ENCODE results near the gene RAPGEF5. TPM values are rescaled to one million over a fixed set of nuclear protein-coding genes. Genes with fewer than 3 reads are reported as not detected.

The RAPGEF5 gene
- total RNA-seq, 4 donors from 2014 or later = 26.5 to 76.6 (median 39.3) TPM

DNA sequence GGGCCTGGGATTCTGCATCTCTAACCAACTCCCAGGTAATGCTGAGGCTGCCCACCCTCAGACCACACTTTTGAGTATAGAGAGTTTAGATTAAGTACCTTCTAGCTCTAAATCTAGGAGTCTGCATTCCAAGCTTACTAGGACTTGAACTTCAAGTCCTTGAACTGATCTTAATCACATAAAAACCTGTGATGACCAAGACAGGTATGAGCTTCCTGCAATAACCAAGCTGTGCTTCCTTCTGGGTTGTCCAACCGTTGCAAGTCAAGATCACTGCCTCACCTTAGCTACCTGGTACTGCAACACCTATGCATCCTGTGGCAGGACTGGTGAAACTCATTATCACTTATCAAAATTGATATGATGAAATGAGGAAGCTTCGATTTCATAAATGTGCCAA lies 32.9 kb upstream of the RAPGEF5 start:
- intact Hi-C loops (cut with DNase I) = no loop called here
- no peak for TF ChIP-seq POLR2A (IDR thresholded peaks at IDR 0.05)
- TF ChIP-seq, protein P1, sequence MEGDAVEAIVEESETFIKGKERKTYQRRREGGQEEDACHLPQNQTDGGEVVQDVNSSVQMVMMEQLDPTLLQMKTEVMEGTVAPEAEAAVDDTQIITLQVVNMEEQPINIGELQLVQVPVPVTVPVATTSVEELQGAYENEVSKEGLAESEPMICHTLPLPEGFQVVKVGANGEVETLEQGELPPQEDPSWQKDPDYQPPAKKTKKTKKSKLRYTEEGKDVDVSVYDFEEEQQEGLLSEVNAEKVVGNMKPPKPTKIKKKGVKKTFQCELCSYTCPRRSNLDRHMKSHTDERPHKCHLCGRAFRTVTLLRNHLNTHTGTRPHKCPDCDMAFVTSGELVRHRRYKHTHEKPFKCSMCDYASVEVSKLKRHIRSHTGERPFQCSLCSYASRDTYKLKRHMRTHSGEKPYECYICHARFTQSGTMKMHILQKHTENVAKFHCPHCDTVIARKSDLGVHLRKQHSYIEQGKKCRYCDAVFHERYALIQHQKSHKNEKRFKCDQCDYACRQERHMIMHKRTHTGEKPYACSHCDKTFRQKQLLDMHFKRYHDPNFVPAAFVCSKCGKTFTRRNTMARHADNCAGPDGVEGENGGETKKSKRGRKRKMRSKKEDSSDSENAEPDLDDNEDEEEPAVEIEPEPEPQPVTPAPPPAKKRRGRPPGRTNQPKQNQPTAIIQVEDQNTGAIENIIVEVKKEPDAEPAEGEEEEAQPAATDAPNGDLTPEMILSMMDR (IDR thresholded peaks at IDR 0.05) = no peak
- H3K27me3 ChIP-seq = no peaks in the 10 kb centered on the region
- H3K9me3 ChIP-seq = no peaks in the 10 kb centered on the region
- H3K4me1 ChIP-seq = no peaks in the 10 kb centered on the region
- no peak overlapping the region for H3K27ac ChIP-seq
- H3K4me3 ChIP-seq (replicated peaks in 1 of 3) = no peak overlapping the region
- 72 to 78% methylated on average over 2 of the region's 2 CpGs for WGBS, 2 donors
- no peak for DNase-seq
- no peaks in the 10 kb centered on the region for H3K36me3 ChIP-seq

DNA sequence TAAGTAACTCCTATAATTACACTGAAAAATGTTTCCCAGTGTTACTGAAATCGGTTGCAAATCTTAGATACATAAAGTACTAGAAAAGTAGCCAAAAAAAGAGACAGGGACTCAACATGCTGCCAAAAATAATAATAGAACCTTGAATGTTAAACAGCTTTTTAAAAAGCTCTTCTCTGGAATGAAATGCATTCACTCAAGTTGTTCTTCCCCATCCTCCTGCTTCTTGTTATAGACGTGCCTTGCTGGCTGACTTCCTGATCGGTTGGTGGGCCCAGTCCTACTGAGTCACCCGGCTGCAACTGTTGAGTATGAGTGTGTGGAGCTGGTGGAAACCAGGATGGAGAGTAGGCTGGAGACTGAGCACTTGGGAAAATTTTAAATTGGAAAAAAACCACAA lies 30.6 kb upstream of the RAPGEF5 start:
- H3K36me3 ChIP-seq = no peaks in the 10 kb centered on the region
- no peaks in the 10 kb centered on the region for H3K9me3 ChIP-seq
- TF ChIP-seq, protein P1 (IDR thresholded peaks at IDR 0.05) = no peak
- TF ChIP-seq POLR2A (IDR thresholded peaks at IDR 0.05) = no peak
- no peak overlapping the region for H3K4me3 ChIP-seq (replicated peaks in 1 of 3)
- intact Hi-C loops (cut with DNase I) = no loop called here
- no peak for DNase-seq
- H3K27ac ChIP-seq = no peak overlapping the region
- WGBS, 2 donors = 31 to 51% methylated on average over 4 of the region's 4 CpGs
- H3K4me1 ChIP-seq = no peaks in the 10 kb centered on the region
- H3K27me3 ChIP-seq = no peaks in the 10 kb centered on the region

DNA sequence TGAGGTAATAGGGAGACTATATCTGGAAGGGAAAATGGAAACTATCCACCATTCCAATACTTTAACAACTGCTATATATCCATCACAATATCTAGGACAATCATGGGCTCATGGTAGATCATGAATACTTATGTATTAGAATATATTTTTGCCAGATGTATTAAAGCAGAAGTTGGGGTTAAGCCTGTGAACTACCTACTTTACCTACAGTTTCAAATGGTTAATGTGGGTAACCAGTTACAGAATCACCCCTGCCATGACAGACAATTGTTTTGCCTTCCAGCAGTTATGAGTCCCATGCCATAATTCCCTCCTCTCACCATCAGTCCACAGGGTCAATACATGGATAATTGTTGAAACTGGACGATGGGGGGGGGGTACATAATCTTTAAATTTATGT lies 29.9 kb upstream of the RAPGEF5 start:
- Histone ChIP-seq H3K36me3 (no peaks in the 10 kb centered on the region), H3K4me3 (replicated peaks in 1 of 3) (no peak overlapping the region), H3K4me1 (no peaks in the 10 kb centered on the region), H3K9me3 (no peaks in the 10 kb centered on the region), H3K27me3 (no peaks in the 10 kb centered on the region), H3K27ac (no peak overlapping the region)
- intact Hi-C loops (cut with DNase I) = no loop called here
- DNase-seq = no peak
- TF ChIP-seq POLR2A (IDR thresholded peaks at IDR 0.05) = no peak
- TF ChIP-seq, protein P1 (IDR thresholded peaks at IDR 0.05) = no peak
- WGBS, 2 donors = 93 to 100% methylated on average over 1 of the region's 1 CpG

DNA sequence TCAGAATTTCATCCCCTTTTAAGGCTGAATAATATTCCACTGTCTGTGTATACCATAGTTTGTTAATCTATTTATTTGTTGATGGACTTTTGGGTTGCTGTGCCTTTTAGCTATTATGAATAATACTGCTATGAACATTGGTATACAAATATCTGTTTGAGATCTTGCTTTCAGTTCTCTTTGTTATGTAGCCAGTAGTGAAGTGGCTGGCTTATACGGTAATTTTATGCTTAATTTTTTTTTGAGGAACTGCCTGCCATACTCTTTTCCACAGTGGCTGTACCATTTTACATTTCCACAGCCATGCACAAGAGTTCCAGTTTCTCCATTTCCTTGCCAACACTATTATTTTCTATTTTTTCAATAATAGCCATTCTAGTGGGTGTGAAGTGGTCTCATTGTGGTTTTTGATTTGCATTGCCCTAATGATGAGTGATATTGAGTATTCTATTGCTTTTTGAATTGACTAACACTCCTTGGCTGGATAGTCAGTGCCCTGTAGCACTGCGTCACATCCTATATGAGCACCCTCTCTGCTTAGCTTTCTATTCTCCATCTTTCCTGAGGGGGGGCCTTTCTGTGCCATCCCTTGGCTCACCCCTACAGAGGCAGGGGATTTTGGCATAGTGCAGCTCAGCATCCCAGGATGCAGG lies 29.4 kb upstream of the RAPGEF5 start:
- TF ChIP-seq, protein P1 (IDR thresholded peaks at IDR 0.05) = no peak
- TF ChIP-seq POLR2A (IDR thresholded peaks at IDR 0.05) = no peak
- Histone ChIP-seq H3K27me3 (no peaks in the 10 kb centered on the region), H3K36me3 (no peaks in the 10 kb centered on the region), H3K27ac (no peak overlapping the region), H3K9me3 (no peaks in the 10 kb centered on the region), H3K4me3 (replicated peaks in 1 of 3) (no peak overlapping the region), H3K4me1 (no peaks in the 10 kb centered on the region)
- DNase-seq = no peak
- 93 to 94% methylated on average over 2 of the region's 2 CpGs for WGBS, 2 donors
- intact Hi-C loops (cut with DNase I) = no loop called here

DNA sequence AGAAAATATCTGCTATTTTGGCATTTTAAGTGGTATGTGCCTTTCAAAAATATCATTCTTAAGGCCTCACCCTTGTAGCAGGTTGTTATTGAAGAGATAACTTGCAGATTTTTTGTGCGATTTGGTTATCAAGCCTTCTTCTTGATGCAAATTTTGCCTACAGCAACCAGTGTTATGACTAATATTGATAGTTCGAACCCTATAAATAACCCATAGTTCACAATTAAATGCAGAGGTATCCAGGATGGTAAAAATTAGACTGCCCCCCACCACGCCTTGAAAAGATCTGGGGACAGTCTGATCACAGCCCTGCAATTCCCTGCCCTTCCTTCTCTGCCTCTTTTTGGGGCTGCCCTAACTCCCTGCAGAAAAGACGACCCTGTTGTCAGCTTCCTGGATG lies 28.4 kb upstream of the RAPGEF5 start:
- Histone ChIP-seq H3K36me3 (no peaks in the 10 kb centered on the region), H3K4me3 (replicated peaks in 1 of 3) (no peak overlapping the region), H3K4me1 (no peaks in the 10 kb centered on the region), H3K27ac (no peak overlapping the region), H3K27me3 (no peaks in the 10 kb centered on the region), H3K9me3 (no peaks in the 10 kb centered on the region)
- TF ChIP-seq, protein P1 (IDR thresholded peaks at IDR 0.05) = no peak
- TF ChIP-seq POLR2A (IDR thresholded peaks at IDR 0.05) = no peak
- intact Hi-C loops (cut with DNase I) = no loop called here
- no peak for DNase-seq
- 95% methylated on average over 4 of the region's 4 CpGs for WGBS, 2 donors

All from thyroid gland (tissue), 4 donors.